IMR-90 (cell line): ENCODE measurements around the gene LPGAT1. TPM values are rescaled to one million over a fixed set of nuclear protein-coding genes. Genes with fewer than 3 reads are reported as not detected.

ENCODE experiments used
- ATAC-seq: fragments of 200-7000 bp; cut with Tn5 transposase; 2 replicates; pipeline ENCODE4 v1.9.1; 2020; ENCODE audit warnings: low read depth, mild to moderate bottlenecking, moderate library complexity
- BruUV-seq: library from RNA; stranded (reverse); fragments of 400-500 nt; replicated peaks from 2 replicates; lab custom pipeline; 2021; lab: Mats Ljungman, UMichigan
- CTCF ChIA-PET: fragments of 300-600 bp; formaldehyde crosslinking; extraction: SDS; loops from one replicate; lab custom pipeline; 2021; ENCODE audit warnings: antibody characterized with exemption; lab: Yijun Ruan, JAX
- POLR2A ChIA-PET: fragments of 300-600 bp; sonication (Branson Sonifier 250); formaldehyde crosslinking; loops from one replicate; lab custom pipeline; 2022; ENCODE audit warnings: antibody characterized with exemption; ENCODE audit not compliant: unreplicated experiment; lab: Charles Lee
- DNase-seq: peaks from one replicate; pipeline ENCODE4 v3.0.0; 2013
- H2AFZ ChIP-seq: replicated peaks from 2 replicates; pipeline ENCODE3; 2013; ENCODE audit warnings: low read length, mild to moderate bottlenecking; ENCODE audit not compliant: poor library complexity
- H2AK5ac ChIP-seq: 2 replicates; pipeline ENCODE4 v1.6.1; 2013; ENCODE audit warnings: low read depth, low read length, inconsistent platforms
- H2AK9ac ChIP-seq: replicated peaks from 2 replicates; pipeline ENCODE3; 2013; ENCODE audit warnings: mild to moderate bottlenecking, low read depth, low read length, moderate library complexity; ENCODE audit not compliant: poor library complexity
- H2BK120ac ChIP-seq: 2 replicates; pipeline ENCODE4 v1.6.1; 2013; ENCODE audit warnings: low read depth, low read length, inconsistent platforms
- H2BK15ac ChIP-seq: 3 replicates; pipeline ENCODE4 v1.6.1; 2013; ENCODE audit warnings: low read depth, low read length, inconsistent platforms
- H2BK20ac ChIP-seq: 2 replicates; pipeline ENCODE4 v1.6.1; 2013; ENCODE audit warnings: low read depth, mild to moderate bottlenecking, inconsistent platforms, low read length, moderate library complexity
- H2BK5ac ChIP-seq: 2 replicates; pipeline ENCODE4 v1.6.1; 2013; ENCODE audit warnings: mild to moderate bottlenecking, low read depth, low read length, inconsistent platforms; ENCODE audit not compliant: poor library complexity, severe bottlenecking
- H3K14ac ChIP-seq: replicated peaks from 2 replicates; pipeline ENCODE4 v1.6.1; 2013; ENCODE audit warnings: low read depth, low read length, inconsistent platforms
- H3K18ac ChIP-seq: 2 replicates; pipeline ENCODE4 v1.6.1; 2013; ENCODE audit warnings: low read depth, low read length, control low read depth
- H3K23ac ChIP-seq: 2 replicates; pipeline ENCODE4 v1.6.1; 2013; ENCODE audit warnings: low read depth, low read length, inconsistent platforms
- H3K27ac ChIP-seq: 2 replicates; pipeline ENCODE4 v1.5.1; 2013; ENCODE audit warnings: mild to moderate bottlenecking, control low read depth, low read length; ENCODE audit not compliant: insufficient read depth
- H3K27me3 ChIP-seq: 2 replicates; pipeline ENCODE4 v1.6.1; 2013; ENCODE audit warnings: low read length; ENCODE audit not compliant: control insufficient read depth, insufficient read depth
- H3K36me3 ChIP-seq: 2 replicates; pipeline ENCODE4 v1.6.1; 2013; ENCODE audit warnings: low read length, mixed read lengths; ENCODE audit not compliant: control insufficient read depth, insufficient read depth
- H3K4ac ChIP-seq: 2 replicates; pipeline ENCODE4 v1.6.1; 2013; ENCODE audit warnings: low read depth, low read length, inconsistent platforms
- H3K4me1 ChIP-seq: 2 replicates; pipeline ENCODE4 v1.6.1; 2013; ENCODE audit warnings: low read length, mixed read lengths; ENCODE audit not compliant: control insufficient read depth, insufficient read depth
- H3K4me2 ChIP-seq: 2 replicates; pipeline ENCODE4 v1.6.1; 2013; ENCODE audit warnings: low read depth, mild to moderate bottlenecking, control low read depth, low read length, moderate library complexity
- H3K4me3 ChIP-seq: 2 replicates; pipeline ENCODE4 v1.5.1; 2013; ENCODE audit warnings: low read depth, mild to moderate bottlenecking, control low read depth, low read length, moderate library complexity; ENCODE audit not compliant: insufficient read depth
- H3K56ac ChIP-seq: 2 replicates; pipeline ENCODE4 v1.6.1; 2013; ENCODE audit warnings: low read length, inconsistent platforms; ENCODE audit not compliant: insufficient read depth; ENCODE audit errors: extremely low read depth
- H3K79me1 ChIP-seq, 2 experiments: 2 replicates each; pipeline ENCODE4 v1.6.1; 2013; ENCODE audit warnings: low read length in 2 of 2, inconsistent platforms in 1 of 2, low read depth in 1 of 2
- H3K9ac ChIP-seq: 2 replicates; pipeline ENCODE4 v1.6.1; 2013; ENCODE audit warnings: low read depth, low read length, control low read depth
- H3K9me1 ChIP-seq: 2 replicates; pipeline ENCODE4 v1.6.1; 2013; ENCODE audit warnings: low read length, inconsistent platforms; ENCODE audit not compliant: insufficient read depth
- H3K9me3 ChIP-seq: 2 replicates; pipeline ENCODE4 v1.6.1; 2013; ENCODE audit warnings: low read length; ENCODE audit not compliant: control insufficient read depth, insufficient read depth
- H4K20me1 ChIP-seq: 2 replicates; pipeline ENCODE4 v1.6.1; 2013; ENCODE audit warnings: low read length, inconsistent platforms; ENCODE audit not compliant: insufficient read depth
- H4K5ac ChIP-seq: 2 replicates; pipeline ENCODE4 v1.6.1; 2013; ENCODE audit warnings: mild to moderate bottlenecking, low read depth, low read length, control low read depth
- H4K8ac ChIP-seq, 2 experiments: 2 replicates each; pipeline ENCODE4 v1.6.1; 2013; ENCODE audit warnings: low read depth in 2 of 2, low read length in 2 of 2, control low read depth in 1 of 2, inconsistent platforms in 1 of 2
- H4K91ac ChIP-seq: 2 replicates; pipeline ENCODE4 v1.6.1; 2013; ENCODE audit warnings: low read depth, low read length, inconsistent platforms; ENCODE audit not compliant: insufficient read depth
- CEBPB ChIP-seq: IDR thresholded peaks from 2 replicates; pipeline ENCODE4 v1.6.1; 2012; ENCODE audit warnings: low read depth, low read length, improper control_type of control experiment
- CHD1 ChIP-seq: IDR thresholded peaks from 2 replicates; pipeline ENCODE4 v1.6.1; 2012; ENCODE audit warnings: low read depth, low read length, improper control_type of control experiment
- FOS ChIP-seq: fragments of 150-350 bp; IDR thresholded peaks from 2 replicates; pipeline ENCODE4 v1.6.1; 2016; ENCODE audit warnings: low read depth, low read length
- MAFK ChIP-seq: IDR thresholded peaks from 2 replicates; pipeline ENCODE4 v1.6.1; 2012; ENCODE audit warnings: low read depth, low read length, improper control_type of control experiment
- NFE2L2 ChIP-seq: fragments of 150-350 bp; IDR thresholded peaks from 2 replicates; pipeline ENCODE4 v1.6.1; 2016; ENCODE audit warnings: low read depth, mild to moderate bottlenecking, low read length
- POLR2A ChIP-seq: IDR thresholded peaks from 2 replicates; pipeline ENCODE4 v1.6.1; 2012; ENCODE audit warnings: mild to moderate bottlenecking, low read depth, low read length
- RCOR1 ChIP-seq: IDR thresholded peaks from 2 replicates; pipeline ENCODE4 v1.6.1; 2012; ENCODE audit warnings: mild to moderate bottlenecking, low read length, improper control_type of control experiment; ENCODE audit not compliant: insufficient replicate concordance
- WGBS, 2 experiments: methylation state at CpG; one replicate each; pipeline versions ENCODE4 v1.1.5 to v1.1.7; 2013; ENCODE audit warnings: missing lambda C conversion rate in 2 of 2; ENCODE audit not compliant: insufficient read length in 1 of 2; ENCODE audit errors: extremely low coverage in 2 of 2; 5-methylcytosine and 5-hydroxymethylcytosine counted together
- dilution Hi-C: fragments of 300-500 bp; cut with HindIII; formaldehyde crosslinking; loops from one replicate; pipeline ENCODE4 v1.14.3; 2018; ENCODE audit warnings: low sequenced_read_pairs; ENCODE audit not compliant: unreplicated experiment
- in situ Hi-C: fragments of 300-500 bp; cut with MboI; formaldehyde crosslinking; loops from 3 replicates; pipeline ENCODE4 v1.14.3; 2019; ENCODE audit warnings: low sequenced_read_pairs, inconsistent platforms, mixed read lengths
- intact Hi-C: fragments of 100-400 bp; cut with micrococcal nuclease; formaldehyde crosslinking; loops from 2 replicates; pipeline ENCODE4 v1.10.0; 2022
- polyA plus RNA-seq, 3 experiments: library from polyadenylated mRNA; depleted of rRNA; stranded (reverse); fragments of >200 nt; gene quantifications; 2 replicates each; pipeline ENCODE4 v1.2.3, GENCODE V29; 2012; ENCODE audit warnings: low replicate concordance in 1 of 3
- total RNA-seq: library from RNA; depleted of rRNA; stranded (reverse); fragments of >200 nt; gene quantifications from 2 replicates; pipeline ENCODE4 v1.2.3, GENCODE V29; 2012
- TF ChIP-seq, protein P1 (sequence below): conservative IDR thresholded peaks from 2 replicates; pipeline ENCODE4 v1.5.1; 2012; ENCODE audit warnings: mild to moderate bottlenecking, low read depth, low read length, improper control_type of control experiment
- TF ChIP-seq, protein P2 (sequence below): fragments of 150-350 bp; IDR thresholded peaks from 2 replicates; pipeline ENCODE4 v1.6.1; 2017; ENCODE audit warnings: mild to moderate bottlenecking, antibody characterized with exemption, low read length, low read depth

LPGAT1 gene
- total and polyA plus RNA-seq, 2 of the 4 experiments (the other 2 are of a cell fraction) = 6.7 to 13.6 TPM

DNA sequence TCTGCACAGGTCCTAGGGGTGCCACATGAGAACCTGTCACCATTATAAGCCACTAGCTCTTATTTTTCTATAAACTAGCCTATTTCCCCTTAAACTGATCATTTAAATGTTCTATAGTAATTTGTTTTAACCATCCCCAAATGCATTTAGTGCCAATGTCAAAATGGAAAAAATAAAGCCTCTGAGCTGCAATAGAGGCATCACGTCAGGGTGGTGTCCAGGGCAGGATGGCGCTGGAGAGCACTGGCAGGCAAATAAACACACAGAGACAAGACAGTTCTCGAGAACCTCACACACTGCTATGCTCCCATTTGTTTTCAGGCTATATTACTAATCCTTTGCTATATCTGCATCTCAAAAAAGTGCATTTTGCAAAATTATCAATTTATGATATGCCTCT is 81.8 kb downstream of the LPGAT1 start:
- CTCF ChIA-PET = no interaction called here
- no peak overlapping the region for H4K8ac ChIP-seq
- in situ Hi-C loops (no loop called here), intact Hi-C loops (no loop called here), dilution Hi-C loops (no loop called here)
- H3K56ac ChIP-seq = no peak overlapping the region
- H3K36me3 ChIP-seq = peaks cover 7% of the 10 kb centered on the region
- H2BK120ac ChIP-seq = no peak overlapping the region
- ATAC-seq (no peak), DNase-seq (no peak)
- no peaks in the 10 kb centered on the region for H3K27me3 ChIP-seq
- H3K4me2 ChIP-seq = no peak overlapping the region
- no peak overlapping the region for H2AFZ ChIP-seq
- POLR2A ChIA-PET = no interaction called here
- H4K5ac ChIP-seq = no peak overlapping the region
- no peak overlapping the region for H3K4me3 ChIP-seq
- BruUV-seq = no TSS peak
- H3K18ac ChIP-seq = no peak overlapping the region
- no peaks in the 10 kb centered on the region for H3K4me1 ChIP-seq
- no peaks in the 10 kb centered on the region for H3K79me1 ChIP-seq
- no peak overlapping the region for H3K14ac ChIP-seq
- H4K91ac ChIP-seq = no peak overlapping the region
- H2AK5ac ChIP-seq = no peak overlapping the region
- no peaks in the 10 kb centered on the region for H4K20me1 ChIP-seq
- H3K9me1 ChIP-seq = no peaks in the 10 kb centered on the region; the same call in 1 of the 2 replicates
- no peak overlapping the region for H3K27ac ChIP-seq
- no peak overlapping the region for H2BK5ac ChIP-seq
- no peak overlapping the region for H3K4ac ChIP-seq
- no peak overlapping the region for H2BK20ac ChIP-seq
- no peak for TF ChIP-seq CEBPB
- no peak for TF ChIP-seq CHD1
- no peak for TF ChIP-seq NFE2L2
- TF ChIP-seq MAFK = no peak
- TF ChIP-seq FOS = no peak
- TF ChIP-seq POLR2A = no peak
- TF ChIP-seq, protein P1, sequence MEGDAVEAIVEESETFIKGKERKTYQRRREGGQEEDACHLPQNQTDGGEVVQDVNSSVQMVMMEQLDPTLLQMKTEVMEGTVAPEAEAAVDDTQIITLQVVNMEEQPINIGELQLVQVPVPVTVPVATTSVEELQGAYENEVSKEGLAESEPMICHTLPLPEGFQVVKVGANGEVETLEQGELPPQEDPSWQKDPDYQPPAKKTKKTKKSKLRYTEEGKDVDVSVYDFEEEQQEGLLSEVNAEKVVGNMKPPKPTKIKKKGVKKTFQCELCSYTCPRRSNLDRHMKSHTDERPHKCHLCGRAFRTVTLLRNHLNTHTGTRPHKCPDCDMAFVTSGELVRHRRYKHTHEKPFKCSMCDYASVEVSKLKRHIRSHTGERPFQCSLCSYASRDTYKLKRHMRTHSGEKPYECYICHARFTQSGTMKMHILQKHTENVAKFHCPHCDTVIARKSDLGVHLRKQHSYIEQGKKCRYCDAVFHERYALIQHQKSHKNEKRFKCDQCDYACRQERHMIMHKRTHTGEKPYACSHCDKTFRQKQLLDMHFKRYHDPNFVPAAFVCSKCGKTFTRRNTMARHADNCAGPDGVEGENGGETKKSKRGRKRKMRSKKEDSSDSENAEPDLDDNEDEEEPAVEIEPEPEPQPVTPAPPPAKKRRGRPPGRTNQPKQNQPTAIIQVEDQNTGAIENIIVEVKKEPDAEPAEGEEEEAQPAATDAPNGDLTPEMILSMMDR = no peak
- TF ChIP-seq RCOR1 = no peak
- TF ChIP-seq, protein P2, sequence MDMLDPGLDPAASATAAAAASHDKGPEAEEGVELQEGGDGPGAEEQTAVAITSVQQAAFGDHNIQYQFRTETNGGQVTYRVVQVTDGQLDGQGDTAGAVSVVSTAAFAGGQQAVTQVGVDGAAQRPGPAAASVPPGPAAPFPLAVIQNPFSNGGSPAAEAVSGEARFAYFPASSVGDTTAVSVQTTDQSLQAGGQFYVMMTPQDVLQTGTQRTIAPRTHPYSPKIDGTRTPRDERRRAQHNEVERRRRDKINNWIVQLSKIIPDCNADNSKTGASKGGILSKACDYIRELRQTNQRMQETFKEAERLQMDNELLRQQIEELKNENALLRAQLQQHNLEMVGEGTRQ = no peak
- H3K23ac ChIP-seq = no peak overlapping the region
- H3K9me3 ChIP-seq = no peaks in the 10 kb centered on the region
- 83% methylated on average over 3 of the region's 3 CpGs; no CpG with 5 or more reads in 1 of the 2 experiments for WGBS, 2 experiments
- H3K9ac ChIP-seq = no peak overlapping the region
- no peak overlapping the region for H2AK9ac ChIP-seq
- no peak overlapping the region for H2BK15ac ChIP-seq
